Amygdala (tissue), 56 donors: ENCODE measurements around the gene F8.
A peak's percentile ranks its signal among the peaks of the same experiment; 100 is the strongest.
"Not testable (repeated sequence)": the region's sequence is repeated elsewhere in the genome, so short reads cannot be mapped to it uniquely, and the experiment has no call there.

Experiments used
- DNase-seq, 56 donors: peaks; one replicate each; lab custom pipeline; 2025; lab: John Stamatoyannopoulos, UW

F8 gene

GRCh38 chrX:154988719-154989118, 33.8 kb downstream of the F8 start:
- DNase-seq, result no peak

DNA sequence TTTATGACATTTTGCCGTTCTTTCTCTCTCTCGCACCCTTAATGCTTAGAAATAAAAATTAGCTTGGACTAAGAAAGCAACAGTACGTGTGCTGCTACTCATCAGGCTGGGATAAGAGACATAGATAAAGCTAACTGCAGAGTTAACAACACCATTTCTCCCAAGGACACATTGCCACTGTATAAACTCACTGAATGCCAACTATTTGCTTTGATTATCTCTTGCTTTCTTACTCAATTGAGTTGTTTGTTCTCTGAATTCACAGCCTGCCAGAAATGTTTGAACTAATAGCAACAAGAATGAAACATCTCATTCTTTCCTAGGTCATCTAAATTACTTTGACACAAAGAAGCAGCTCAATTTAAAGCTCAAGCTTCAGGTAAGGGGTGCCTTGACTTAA, 34.6 kb downstream of the F8 start:
- no peak for DNase-seq

GRCh38 chrX:154986826-154987575, 35.5 kb downstream of the F8 start:
- no peak for DNase-seq

DNA sequence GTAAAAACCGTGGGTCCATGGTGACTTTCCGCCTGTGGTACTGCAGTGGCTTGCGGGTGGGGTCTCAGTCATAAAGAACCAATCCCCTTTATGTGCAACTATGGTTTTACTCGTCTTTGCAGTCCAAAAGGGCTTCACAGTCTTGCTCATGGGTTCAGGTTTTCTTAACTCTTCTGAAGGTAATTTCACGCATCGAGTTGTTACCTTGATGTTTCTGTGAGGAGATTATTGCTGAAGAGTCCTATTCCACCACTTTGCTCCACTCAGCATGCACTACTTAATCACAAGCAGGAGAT, 41.5 kb downstream of the F8 start:
- no peak for DNase-seq

- DNase-seq, result peak in 49 of 56 donors; percentile 0 to 81 (median 15)
Measured at GRCh38 chrX:154980330-154981115, 42.0 kb downstream of the F8 start.

- DNase-seq, result no peak
Measured at GRCh38 chrX:154979629-154980028, 42.9 kb downstream of the F8 start.

DNA sequence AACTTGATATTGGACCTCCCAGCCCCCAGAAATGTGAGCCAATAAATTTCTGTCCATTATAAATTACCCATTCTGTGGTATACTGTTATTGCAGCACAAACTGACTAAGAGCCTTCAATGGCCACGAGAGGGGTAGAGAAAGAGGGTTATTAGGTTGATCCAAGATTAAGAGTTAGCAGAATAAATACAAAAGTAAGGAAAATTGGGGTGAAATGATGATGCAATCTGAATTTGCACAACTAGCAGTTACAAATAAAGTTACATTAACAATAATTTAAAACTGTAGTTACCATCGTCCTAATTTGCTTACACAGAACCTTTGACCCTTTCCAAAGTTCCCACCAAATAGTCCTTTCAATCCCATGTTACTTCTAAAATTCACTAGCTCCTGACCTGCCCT, 54.2 kb downstream of the F8 start:
- DNase-seq, result no peak

DNA sequence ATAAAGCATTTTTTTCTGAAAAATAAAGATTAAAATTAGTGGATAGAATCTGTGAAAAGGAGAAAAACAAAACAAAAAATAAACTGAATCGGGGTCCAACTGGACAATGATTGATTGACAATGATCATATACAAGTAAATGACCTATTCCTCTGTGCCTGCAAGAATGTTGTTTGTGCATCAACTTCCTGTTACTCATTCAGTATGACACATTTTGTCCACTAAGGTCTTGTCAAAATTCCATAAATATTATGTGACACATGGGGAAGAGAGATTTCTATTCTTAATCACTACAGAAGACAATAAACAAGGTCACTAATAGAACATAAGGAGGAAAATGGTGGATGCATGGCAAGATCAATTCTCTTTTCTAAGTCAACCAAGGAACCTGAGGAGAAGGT, 54.9 kb downstream of the F8 start:
- no peak for DNase-seq

DNA sequence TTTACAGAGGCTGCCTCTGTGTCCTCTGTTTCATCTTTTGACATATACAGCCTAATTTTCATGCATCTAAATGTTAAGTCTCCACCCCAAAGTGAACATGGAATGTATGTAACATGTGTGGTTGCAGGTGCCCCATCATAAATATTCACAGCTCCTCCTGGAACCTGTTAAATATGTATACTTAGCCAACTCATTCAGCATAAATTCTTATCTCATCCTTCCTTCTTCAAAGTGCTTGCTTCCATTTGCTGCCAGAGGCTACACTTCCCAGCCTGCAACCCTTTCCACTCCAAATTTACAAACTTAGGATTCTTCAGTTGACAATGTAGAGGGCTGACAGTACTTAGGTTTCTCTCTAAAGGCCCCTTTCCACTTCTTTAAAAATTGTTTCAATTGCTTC, 60.6 kb downstream of the F8 start:
- no peak for DNase-seq

DNA sequence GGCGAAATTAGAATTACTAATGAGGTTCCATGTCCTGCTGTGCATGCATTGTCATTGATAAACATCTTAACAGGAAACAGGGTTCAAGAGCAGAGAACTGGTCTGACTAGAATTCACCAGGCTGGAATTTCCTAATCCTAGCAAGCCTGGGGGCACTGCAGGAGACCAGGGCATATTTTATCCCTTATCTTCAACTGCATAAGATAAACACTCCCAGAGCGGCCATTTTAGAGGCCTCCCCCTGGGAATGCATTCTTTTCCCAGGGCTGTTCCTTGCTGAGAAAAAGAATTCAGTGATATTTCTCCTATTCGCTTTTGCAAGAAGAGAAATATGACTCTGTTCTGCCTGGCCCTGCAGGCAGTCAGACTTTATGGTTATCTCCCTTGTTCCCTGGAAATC, 66.7 kb downstream of the F8 start:
- not testable (repeated sequence) for DNase-seq

DNA sequence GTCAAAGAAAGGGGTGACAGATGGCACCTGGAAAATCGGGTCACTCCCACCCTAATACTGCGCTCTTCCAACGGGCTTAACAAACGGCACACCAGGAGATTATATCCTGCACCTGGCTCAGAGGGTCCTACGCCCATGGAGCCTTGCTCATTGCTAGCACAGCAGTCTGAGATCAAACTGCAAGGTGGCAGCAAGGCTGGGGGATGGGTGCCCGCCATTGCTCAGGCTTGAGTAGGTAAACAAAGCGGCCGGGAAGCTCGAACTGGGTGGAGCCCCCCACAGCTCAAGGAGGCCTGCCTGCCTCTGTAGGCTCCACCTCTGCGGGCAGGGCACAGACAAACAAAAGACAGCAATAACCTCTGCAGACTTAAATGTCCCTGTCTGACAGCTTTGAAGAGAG, 83.3 kb downstream of the F8 start:
- not testable (repeated sequence) for DNase-seq

DNA sequence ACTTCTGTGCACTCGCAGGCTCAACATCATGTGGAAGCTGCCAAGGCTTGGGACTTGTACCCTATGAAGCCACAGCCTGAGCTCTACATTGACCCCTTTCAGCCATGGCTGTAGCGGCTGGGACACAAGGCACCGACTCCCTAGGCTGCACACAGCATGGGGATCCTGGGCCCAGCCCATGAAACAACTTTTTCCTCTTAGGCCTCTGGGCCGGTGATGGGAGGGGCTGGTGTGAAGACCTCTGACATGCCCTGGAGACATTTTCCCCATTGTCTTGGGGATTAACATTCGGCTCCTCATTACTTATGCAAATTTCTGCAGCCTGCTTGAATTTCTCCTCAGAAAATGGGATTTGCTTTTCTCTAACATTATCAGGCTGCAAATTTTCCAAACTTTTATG, 97.8 kb downstream of the F8 start:
- DNase-seq, result not testable (repeated sequence)

GRCh38 chrX:154918060-154918483, 104.5 kb downstream of the F8 start:
- DNase-seq, result peak in 27 of 56 donors; percentile 0 to 48 (median 5)

DNA sequence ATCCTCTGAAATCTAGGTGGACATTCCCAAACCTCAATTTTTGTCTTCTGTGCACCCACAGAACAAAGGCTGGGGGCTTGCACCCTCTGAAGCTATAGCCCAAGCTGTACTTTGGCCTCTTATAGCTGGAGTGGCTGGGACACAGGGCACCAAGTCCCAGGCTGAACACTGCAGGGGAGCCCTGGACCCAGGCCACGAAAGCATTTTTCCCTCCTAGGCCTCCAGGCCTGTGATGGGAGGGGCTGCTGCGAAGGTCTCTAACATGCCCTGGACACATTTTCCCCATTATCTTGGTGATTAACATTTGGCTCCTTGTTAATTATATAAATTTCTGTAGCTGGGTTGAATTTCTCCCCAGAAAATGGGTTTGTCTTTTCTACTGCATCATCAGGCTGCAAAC, 108.5 kb downstream of the F8 start:
- no peak for DNase-seq

GRCh38 chrX:154910528-154910927, 112.0 kb downstream of the F8 start:
- not testable (repeated sequence) for DNase-seq

DNA sequence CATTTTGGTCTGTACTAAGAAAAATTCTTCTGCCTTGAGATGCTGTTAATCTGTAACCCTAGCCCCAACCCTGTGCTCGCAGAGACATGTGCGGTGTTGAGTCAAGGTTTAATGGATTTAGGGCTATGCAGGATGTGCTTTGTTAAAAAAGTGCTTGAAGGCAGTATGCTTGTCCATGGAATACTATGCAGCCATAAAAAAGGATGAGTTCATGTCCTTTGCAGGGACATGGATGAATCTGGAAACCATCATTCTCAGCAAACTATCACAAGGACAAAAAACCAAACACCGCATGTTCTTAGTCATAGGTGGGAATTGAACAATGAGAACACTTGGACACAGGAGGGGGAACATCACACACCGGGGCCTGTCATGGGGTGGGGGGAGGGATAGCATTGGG, 112.5 kb downstream of the F8 start:
- DNase-seq, result not testable (repeated sequence)

- no peak for DNase-seq
Measured at GRCh38 chrX:154908821-154909220, 113.7 kb downstream of the F8 start.

- no peak for DNase-seq
Measured at GRCh38 chrX:154902408-154902807, 120.1 kb downstream of the F8 start.

GRCh38 chrX:154900323-154900722, 122.2 kb downstream of the F8 start:
- no peak for DNase-seq

GRCh38 chrX:154892296-154892695, 130.2 kb downstream of the F8 start:
- no peak for DNase-seq

- no peak for DNase-seq
Measured at GRCh38 chrX:154890990-154891639, 131.4 kb downstream of the F8 start.

DNA sequence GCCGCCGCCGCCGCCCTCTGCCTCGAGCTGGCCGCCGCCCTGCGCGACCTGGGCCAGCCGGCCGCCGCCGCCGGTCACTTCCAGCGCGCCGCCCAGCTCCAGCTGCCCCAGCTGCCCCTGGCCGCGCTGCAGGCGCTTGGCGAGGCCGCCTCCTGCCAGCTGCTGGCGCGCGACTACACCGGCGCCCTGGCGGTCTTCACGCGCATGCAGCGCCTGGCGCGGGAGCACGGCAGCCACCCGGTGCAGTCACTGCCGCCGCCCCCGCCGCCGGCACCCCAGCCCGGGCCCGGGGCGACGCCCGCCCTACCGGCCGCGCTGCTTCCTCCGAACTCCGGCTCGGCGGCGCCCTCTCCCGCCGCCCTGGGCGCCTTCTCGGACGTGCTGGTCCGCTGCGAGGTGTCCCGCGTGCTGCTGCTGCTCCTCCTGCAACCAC, 135.7 kb downstream of the F8 start:
- DNase-seq, result not testable (repeated sequence)
